Activated B cell treated with CpG ODN at 0.5 μM for 24 hours (primary cell): ENCODE results near the gene IL10RA. TPM values are rescaled to one million over a fixed set of nuclear protein-coding genes. Genes with fewer than 3 reads are reported as not detected.
"Not testable (repeated sequence)": the region's sequence is repeated elsewhere in the genome, so short reads cannot be mapped to it uniquely, and the experiment has no call there.

Experiments used
- ATAC-seq: fragments of 200-7000 bp; cut with Tn5 transposase; one replicate; pipeline ENCODE4 v1.10.0; 2021; ENCODE audit warnings: low read depth, mild to moderate bottlenecking, moderate library complexity
- CTCF ChIA-PET: fragments of 350-600 bp; sonication (Branson Sonifier 250); formaldehyde crosslinking; loops from one replicate; lab custom pipeline; 2021; ENCODE audit warnings: antibody characterized with exemption; lab: Charles Lee
- POLR2A ChIA-PET: fragments of 350-600 bp; sonication (Branson Sonifier 250); formaldehyde crosslinking; loops from one replicate; lab custom pipeline; 2021; ENCODE audit warnings: antibody characterized with exemption; lab: Charles Lee
- DNase-seq: peaks from one replicate; pipeline ENCODE4 v3.0.0; 2022
- H3K27ac Mint-ChIP-seq: one replicate; pipeline ENCODE4 v1.8.0; 2020; ENCODE audit warnings: mixed read lengths
- H3K27me3 Mint-ChIP-seq: one replicate; pipeline ENCODE4 v1.8.0; 2021; ENCODE audit warnings: mixed read lengths
- H3K36me3 Mint-ChIP-seq: one replicate; pipeline ENCODE4 v1.8.0; 2021; ENCODE audit warnings: low read depth, mixed read lengths
- H3K4me1 Mint-ChIP-seq: one replicate; pipeline ENCODE4 v1.8.0; 2021; ENCODE audit warnings: mixed read lengths
- H3K4me3 Mint-ChIP-seq: one replicate; pipeline ENCODE4 v1.8.0; 2020; ENCODE audit warnings: mild to moderate bottlenecking, mixed read lengths
- H3K9me3 Mint-ChIP-seq: one replicate; pipeline ENCODE4 v1.8.0; 2020; ENCODE audit warnings: mixed read lengths
- intact Hi-C: fragments of 100-400 bp; cut with micrococcal nuclease; formaldehyde crosslinking; loops from one replicate; pipeline ENCODE4 v1.15.1; 2024
- total RNA-seq: library from RNA; stranded (reverse); gene quantifications from 2 replicates; pipeline ENCODE4 v1.2.3, GENCODE V29; 2022
- TF ChIP-seq, protein P1 (sequence below): fragments of 200-600 bp; IDR thresholded peaks from one replicate; pipeline ENCODE4 v1.8.0; 2022; ENCODE audit warnings: antibody characterized with exemption, mild to moderate bottlenecking

The IL10RA gene
- total RNA-seq, 1 donor from 2014 or later, result 350 TPM

DNA sequence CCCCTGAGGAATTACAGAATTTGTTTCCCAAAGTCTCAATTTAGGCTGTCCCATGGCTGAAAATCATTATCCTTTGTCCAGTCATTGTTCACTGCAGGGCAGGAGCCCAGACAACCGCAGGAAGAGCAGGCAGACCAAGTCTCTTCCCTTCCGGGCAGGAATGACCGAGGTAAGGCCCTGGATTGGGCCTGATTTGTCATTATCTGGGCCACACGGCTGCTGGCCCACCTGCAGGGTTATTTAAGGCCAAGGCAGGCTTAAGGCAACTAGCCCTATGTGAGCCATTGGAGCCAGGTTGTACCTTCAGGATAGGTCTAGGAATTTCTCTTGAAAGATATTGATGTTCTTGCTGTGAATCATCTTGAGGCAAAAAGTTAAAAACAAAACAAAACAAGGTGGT, 9.7 kb upstream of the IL10RA start:
- TF ChIP-seq, protein P1, sequence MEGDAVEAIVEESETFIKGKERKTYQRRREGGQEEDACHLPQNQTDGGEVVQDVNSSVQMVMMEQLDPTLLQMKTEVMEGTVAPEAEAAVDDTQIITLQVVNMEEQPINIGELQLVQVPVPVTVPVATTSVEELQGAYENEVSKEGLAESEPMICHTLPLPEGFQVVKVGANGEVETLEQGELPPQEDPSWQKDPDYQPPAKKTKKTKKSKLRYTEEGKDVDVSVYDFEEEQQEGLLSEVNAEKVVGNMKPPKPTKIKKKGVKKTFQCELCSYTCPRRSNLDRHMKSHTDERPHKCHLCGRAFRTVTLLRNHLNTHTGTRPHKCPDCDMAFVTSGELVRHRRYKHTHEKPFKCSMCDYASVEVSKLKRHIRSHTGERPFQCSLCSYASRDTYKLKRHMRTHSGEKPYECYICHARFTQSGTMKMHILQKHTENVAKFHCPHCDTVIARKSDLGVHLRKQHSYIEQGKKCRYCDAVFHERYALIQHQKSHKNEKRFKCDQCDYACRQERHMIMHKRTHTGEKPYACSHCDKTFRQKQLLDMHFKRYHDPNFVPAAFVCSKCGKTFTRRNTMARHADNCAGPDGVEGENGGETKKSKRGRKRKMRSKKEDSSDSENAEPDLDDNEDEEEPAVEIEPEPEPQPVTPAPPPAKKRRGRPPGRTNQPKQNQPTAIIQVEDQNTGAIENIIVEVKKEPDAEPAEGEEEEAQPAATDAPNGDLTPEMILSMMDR, result no peak
- no peak overlapping the region for H3K4me3 Mint-ChIP-seq
- H3K36me3 Mint-ChIP-seq, result peaks cover 7% of the 10 kb centered on the region
- peak overlapping the region; percentile 24 for H3K27ac Mint-ChIP-seq
- DNase-seq (no peak), ATAC-seq (no peak)
- H3K27me3 Mint-ChIP-seq, result no peaks in the 10 kb centered on the region
- POLR2A ChIA-PET, result interaction anchor here (7.9 to 41.6 kb wide), 2 partner anchors 11 to 26 kb away, joined by 69 to 930 read pairs; partner anchors contain the start of gene IL10RA
- CTCF ChIA-PET, result no interaction called here
- H3K4me1 Mint-ChIP-seq, result peaks cover 57% of the 10 kb centered on the region
- no peaks in the 10 kb centered on the region for H3K9me3 Mint-ChIP-seq
- intact Hi-C loops, result no loop called here

DNA sequence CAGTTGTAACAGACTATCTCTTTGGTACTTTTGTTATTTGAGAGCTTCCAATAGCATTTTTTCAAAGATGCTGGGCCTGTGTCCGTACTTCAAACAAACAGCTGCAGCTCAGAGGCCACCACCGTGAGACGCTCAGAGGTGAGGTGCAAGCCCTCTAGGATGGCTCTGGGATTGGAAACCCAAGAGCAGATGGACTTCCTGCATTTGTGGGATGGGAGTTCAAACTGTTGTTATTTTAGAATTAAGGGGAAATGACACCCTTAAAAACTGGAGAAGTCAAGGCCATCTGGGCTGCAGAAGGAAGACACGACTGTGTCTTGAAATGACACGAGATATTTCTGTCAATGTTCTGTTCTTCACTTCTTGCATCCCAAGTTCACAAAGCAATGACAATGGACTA, 9.2 kb upstream of the IL10RA start:
- ChIA-PET POLR2A (interaction anchor here (7.9 to 41.6 kb wide), 3 partner anchors 10 to 28 kb away, joined by 69 to 1422 read pairs (median 930); partner anchors contain the start of gene IL10RA), CTCF (interaction anchor here (1.0 to 3.9 kb wide), 2 partner anchors 30 to 76 kb away, joined by 3 to 19 read pairs; no protein-coding TSS in a partner anchor)
- no peaks in the 10 kb centered on the region for H3K9me3 Mint-ChIP-seq
- H3K4me1 Mint-ChIP-seq, result peaks cover 62% of the 10 kb centered on the region
- intact Hi-C loops, result no loop called here
- no peak overlapping the region for H3K27ac Mint-ChIP-seq
- H3K36me3 Mint-ChIP-seq, result peaks cover 7% of the 10 kb centered on the region
- no peaks in the 10 kb centered on the region for H3K27me3 Mint-ChIP-seq
- TF ChIP-seq, protein P1, result no peak
- no peak for ATAC-seq
- DNase-seq, result no peak
- no peak overlapping the region for H3K4me3 Mint-ChIP-seq

DNA sequence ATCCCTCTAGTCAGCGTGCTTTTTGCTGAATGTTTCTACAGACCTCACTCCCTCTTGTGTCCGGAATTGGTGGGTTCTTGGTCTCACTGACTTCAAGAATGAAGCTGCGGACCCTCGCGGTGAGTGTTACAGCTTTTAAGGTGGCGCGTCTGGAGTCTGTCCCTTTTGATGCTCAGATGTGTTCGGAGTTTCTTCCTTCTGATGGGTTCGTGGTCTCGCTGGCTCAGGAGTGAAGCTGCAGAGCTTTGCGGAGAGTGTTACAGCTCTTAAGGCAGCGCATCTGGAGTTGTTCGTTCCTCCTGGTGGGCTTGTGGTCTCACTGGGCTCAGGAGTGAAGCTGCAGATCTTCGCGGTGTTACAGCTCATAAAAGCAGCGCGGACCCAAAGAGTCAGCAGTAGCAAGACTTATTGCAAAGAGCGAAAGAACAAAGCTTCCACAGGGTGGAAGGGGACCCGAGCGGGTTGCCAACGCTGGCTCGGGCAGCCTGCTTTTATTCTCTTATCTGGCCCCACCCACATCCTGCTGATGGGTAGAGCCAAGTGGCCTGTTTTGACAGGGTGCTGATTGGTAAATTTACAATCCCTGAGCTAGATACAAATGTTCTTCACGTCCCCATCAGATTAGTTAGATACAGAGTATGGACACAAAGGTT, 8.5 kb upstream of the IL10RA start:
- H3K4me3 Mint-ChIP-seq, ATAC-seq, H3K27ac Mint-ChIP-seq, intact Hi-C loops, H3K9me3 Mint-ChIP-seq, DNase-seq, H3K36me3 Mint-ChIP-seq, H3K27me3 Mint-ChIP-seq: not testable (repeated sequence)
- POLR2A ChIA-PET, result interaction anchor here (7.9 to 41.6 kb wide), 3 partner anchors 9 to 27 kb away, joined by 69 to 1422 read pairs (median 930); partner anchors contain the start of gene IL10RA
- CTCF ChIA-PET, result interaction anchor here (1.0 to 3.9 kb wide), 2 partner anchors 31 to 75 kb away, joined by 3 to 19 read pairs; no protein-coding TSS in a partner anchor
- H3K4me1 Mint-ChIP-seq, result peaks cover 67% of the 10 kb centered on the region

DNA sequence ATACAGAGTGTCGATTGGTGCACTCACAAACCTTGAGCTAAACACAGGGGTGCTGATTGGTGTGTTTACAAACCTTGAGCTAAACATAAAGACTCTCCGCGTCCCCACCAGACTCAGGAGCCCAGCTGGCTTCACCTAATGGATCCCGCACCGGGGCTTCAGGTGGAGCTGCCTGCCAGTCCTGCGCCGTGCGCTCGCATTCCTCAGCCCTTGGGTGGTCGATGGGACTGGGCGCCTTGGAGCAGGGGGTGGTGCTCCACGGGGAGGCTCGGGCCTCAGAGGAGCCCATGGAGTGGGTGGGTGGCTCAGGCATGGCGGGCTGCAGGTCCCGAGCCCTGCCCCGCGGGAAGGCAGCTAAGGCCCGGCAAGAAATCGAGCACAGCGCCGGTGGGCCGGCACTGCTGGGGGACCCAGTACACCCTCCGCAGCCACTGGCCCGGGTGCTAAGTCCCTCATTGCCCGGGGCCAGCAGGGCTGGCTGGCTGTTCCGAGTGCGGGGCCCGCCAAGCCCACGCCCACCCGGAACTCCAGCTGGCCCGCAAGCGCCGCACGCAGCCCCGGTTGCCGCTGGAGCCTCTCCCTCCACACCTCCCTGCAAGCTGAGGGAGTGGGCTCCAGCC, 7.8 kb upstream of the IL10RA start:
- DNase-seq, ATAC-seq, H3K9me3 Mint-ChIP-seq, H3K4me3 Mint-ChIP-seq, H3K27ac Mint-ChIP-seq, H3K36me3 Mint-ChIP-seq, H3K27me3 Mint-ChIP-seq, intact Hi-C loops: not testable (repeated sequence)
- CTCF ChIA-PET, result interaction anchor here (2.3 to 3.9 kb wide), 3 partner anchors 27 to 74 kb away, joined by 15 to 25 read pairs (median 19); no protein-coding TSS in a partner anchor
- POLR2A ChIA-PET, result interaction anchor here (2.4 to 41.6 kb wide), 4 partner anchors 9 to 73 kb away, joined by 22 to 1422 read pairs (median 500); partner anchors contain the start of gene IL10RA
- peaks cover 70% of the 10 kb centered on the region for H3K4me1 Mint-ChIP-seq

DNA sequence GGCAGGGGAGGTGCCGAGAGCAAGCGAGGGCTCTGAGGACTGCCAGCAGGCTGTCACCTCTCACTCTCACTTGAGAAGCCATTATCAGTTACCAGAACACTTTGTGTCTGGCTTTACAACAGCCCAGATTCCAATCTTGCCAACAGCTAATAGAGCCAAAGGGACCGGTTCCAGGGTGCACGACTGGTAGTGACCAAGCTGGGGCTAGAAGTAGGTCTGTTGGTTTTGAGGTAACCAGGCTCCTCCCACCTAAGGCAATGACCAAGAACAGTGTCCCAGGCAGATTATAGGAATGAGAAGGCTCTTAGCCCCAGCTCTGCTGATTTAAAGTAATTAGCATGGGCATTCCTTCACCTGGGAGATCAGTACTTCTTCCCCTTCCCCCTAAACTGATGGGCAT, 7.2 kb upstream of the IL10RA start:
- Mint-ChIP-seq H3K36me3 (peaks cover 10% of the 10 kb centered on the region), H3K9me3 (no peaks in the 10 kb centered on the region), H3K4me1 (peaks cover 73% of the 10 kb centered on the region), H3K27ac (peak overlapping the region; percentile 87), H3K27me3 (no peaks in the 10 kb centered on the region), H3K4me3 (peak overlapping the region; percentile 64)
- POLR2A ChIA-PET, result interaction anchor here (0.5 to 41.6 kb wide), 11 partner anchors 8 to 1184 kb away, joined by 3 to 1422 read pairs (median 4); partner anchors contain the start of gene IL10RA
- TF ChIP-seq, protein P1, result no peak
- no peak for ATAC-seq
- intact Hi-C loops, result no loop called here
- CTCF ChIA-PET, result interaction anchor here (2.3 to 3.9 kb wide), 3 partner anchors 28 to 73 kb away, joined by 15 to 25 read pairs (median 19); no protein-coding TSS in a partner anchor
- DNase-seq, result no peak
